HFF-Myc (cell line): ENCODE data around the gene TTC12.

ENCODE experiments used
- DNase-seq: peaks from one replicate; pipeline ENCODE4 v3.0.0-alpha.2; 2011; ENCODE audit warnings: low read depth; ENCODE audit errors: extremely low read depth
- H3K4me3 ChIP-seq: replicated peaks from 2 replicates; pipeline ENCODE4 v1.5.1; 2011; ENCODE audit warnings: low read depth, mild to moderate bottlenecking, control low read depth, low read length
- CTCF ChIP-seq: IDR thresholded peaks from 2 replicates; pipeline ENCODE4 v1.5.1; 2012; ENCODE audit warnings: mild to moderate bottlenecking, low read depth, low read length, control low read depth; ENCODE audit errors: missing control alignments

Gene TTC12

GRCh38 chr11:113389272-113389671 lies 74.9 kb downstream of the TTC12 start:
- no peak overlapping the region for H3K4me3 ChIP-seq
- TF ChIP-seq CTCF = no peak
- DNase-seq = no peak

DNA sequence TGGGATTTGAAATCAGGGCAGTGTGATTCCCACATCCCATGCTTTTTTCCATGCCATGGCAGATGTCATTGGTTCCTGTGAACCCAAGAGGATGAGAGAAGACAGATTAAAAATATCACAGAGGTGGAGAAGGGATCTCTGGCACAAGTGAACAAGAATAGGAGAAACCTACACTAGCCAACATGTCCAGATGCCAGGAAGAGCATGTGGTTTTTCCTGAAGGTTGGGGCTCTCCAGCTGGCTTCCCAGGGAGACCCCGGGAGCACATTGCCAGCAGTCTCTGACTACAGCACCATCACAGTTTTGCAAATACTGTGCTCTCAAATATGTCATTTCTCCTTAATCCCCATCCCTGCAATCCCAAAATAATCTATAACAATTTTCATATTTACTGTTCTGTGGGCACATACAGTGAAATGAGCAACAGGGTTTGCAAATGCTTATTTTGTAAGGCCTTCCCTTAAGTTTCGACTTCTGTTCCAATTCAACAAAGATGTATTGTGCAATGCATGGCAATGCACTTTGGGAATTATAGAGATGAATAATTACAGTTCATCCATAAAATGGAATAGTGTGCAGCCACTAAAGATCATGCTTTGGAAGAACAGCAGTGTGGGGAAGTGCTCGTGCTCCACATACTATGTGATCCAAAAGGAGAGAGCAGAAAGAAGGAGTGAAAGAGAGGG lies 78.0 kb downstream of the TTC12 start:
- DNase-seq = no peak
- H3K4me3 ChIP-seq = no peak overlapping the region
- no peak for TF ChIP-seq CTCF

GRCh38 chr11:113393501-113393985 lies 79.2 kb downstream of the TTC12 start:
- no peak overlapping the region for H3K4me3 ChIP-seq
- DNase-seq = no peak
- no peak for TF ChIP-seq CTCF

DNA sequence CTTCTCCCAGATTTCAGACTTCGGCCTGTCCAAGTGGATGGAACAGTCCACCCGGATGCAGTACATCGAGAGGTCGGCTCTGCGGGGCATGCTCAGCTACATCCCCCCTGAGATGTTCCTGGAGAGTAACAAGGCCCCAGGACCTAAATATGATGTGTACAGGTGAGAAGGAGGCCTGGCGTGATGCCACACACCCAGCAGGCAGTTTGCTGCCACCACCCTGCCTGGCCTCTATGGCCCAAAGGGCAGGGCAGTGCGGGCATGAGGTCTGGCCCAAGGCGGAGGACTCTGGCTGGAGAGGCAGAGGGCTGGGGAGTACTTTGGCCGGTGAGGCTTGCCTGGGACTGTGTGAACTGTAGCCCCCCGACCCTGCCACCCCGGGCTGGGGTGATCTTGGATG lies 80.5 kb downstream of the TTC12 start:
- no peak overlapping the region for H3K4me3 ChIP-seq
- TF ChIP-seq CTCF = no peak
- DNase-seq = no peak

- TF ChIP-seq CTCF = no peak
- DNase-seq = no peak
- H3K4me3 ChIP-seq = no peak overlapping the region
Observed at GRCh38 chr11:113395782-113396336, 81.5 kb downstream of the TTC12 start.

- TF ChIP-seq CTCF = no peak
- no peak for DNase-seq
Observed at GRCh38 chr11:113396690-113397089, 82.3 kb downstream of the TTC12 start.

More at GRCh38 chr11:113396690-113397089, 82.3 kb downstream of the TTC12 start:
- H3K4me3 ChIP-seq = no peak overlapping the region
